K562 (cell line): Measurements from ENCODE around the gene DRC1. TPM values are rescaled to one million over a fixed set of nuclear protein-coding genes. Genes with fewer than 3 reads are reported as not detected.

Experiments used
- BRF1 ChIP-seq: IDR thresholded peaks from 3 replicates; pipeline ENCODE4 v1.6.1; 2011; ENCODE audit warnings: borderline replicate concordance, mild to moderate bottlenecking; ENCODE audit not compliant: insufficient read length; ENCODE audit errors: extremely low read depth
- NUFIP1 ChIP-seq: fragments of 450-650 bp; IDR thresholded peaks from 2 replicates; pipeline ENCODE4 v1.6.1; 2018; ENCODE audit not compliant: partially characterized antibody
- polyA plus RNA-seq, 8 experiments: library from polyadenylated mRNA; depleted of rRNA in 4 of 8; stranded (reverse) in 5 of 8; unstranded in 3 of 8; fragments of >200 nt; fragmentation: Nextera tagmentation in 2 of 8; fragmentation: Illumina TruSeq in 1 of 8; extraction: Ambion mirVana in 2 of 8; extraction: Trizol in 1 of 8; gene quantifications; 2 replicates each; pipeline versions ENCODE4 v1.2.1 to v1.2.3, GENCODE V29; 2011 to 2014; ENCODE audit warnings: inconsistent platforms in 1 of 8, missing spikeins in 1 of 8
- total RNA-seq, 7 experiments: library from RNA; depleted of rRNA in 6 of 7; stranded (reverse); fragments of >200 nt in 6 of 7; fragmentation: Illumina TruSeq in 2 of 7; extraction: Trizol in 2 of 7; gene quantifications; 2 replicates each; pipeline versions ENCODE4 v1.2.1 to v1.2.3, GENCODE V29; 2011 to 2021; ENCODE audit warnings: low replicate concordance in 1 of 7
- TF ChIP-seq, protein P1 (sequence below): fragments of 200-400 bp; formaldehyde crosslinking; IDR thresholded peaks from 2 replicates; pipeline ENCODE4 v1.6.1; 2017; ENCODE audit warnings: mild to moderate bottlenecking, low read depth, low read length, moderate library complexity
- TF ChIP-seq, protein P2 (sequence below): sonication (generic); formaldehyde crosslinking; IDR thresholded peaks from 2 replicates; pipeline ENCODE4 v1.8.1; 2022; ENCODE audit warnings: missing genetic modification reagents
- TF ChIP-seq, protein P3 (sequence below): fragments of 450-650 bp; IDR thresholded peaks from 2 replicates; pipeline ENCODE4 v1.6.1; 2017; ENCODE audit warnings: antibody characterized with exemption, mild to moderate bottlenecking

Gene DRC1
- total and polyA plus RNA-seq, 9 of the 15 experiments (the other 6 are each of a cell fraction or from before 2014, with no cell fraction given) = 0.07 to 0.10 TPM; not detected in 7

DNA sequence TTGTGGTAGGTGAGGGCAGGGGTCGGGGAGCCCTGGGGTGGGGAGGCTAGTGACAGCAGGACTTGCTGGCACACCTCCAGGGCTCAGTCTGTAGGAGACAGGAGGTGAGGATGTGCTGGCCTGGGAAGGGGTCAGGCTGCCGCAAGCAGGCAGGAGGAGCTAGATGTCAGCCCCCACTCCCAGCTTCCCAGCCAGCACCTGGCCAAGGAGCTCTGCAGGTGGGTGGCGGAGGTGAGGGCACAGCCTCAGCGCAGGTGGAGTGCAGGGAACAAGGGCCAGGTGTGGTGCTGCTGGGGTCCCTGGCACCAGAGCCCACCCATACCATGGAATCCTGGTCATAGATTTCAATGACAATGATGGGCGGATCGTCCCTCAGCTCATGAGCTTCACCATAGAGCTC is 73.3 kb downstream of the DRC1 start (continued):
- no peak for TF ChIP-seq BRF1
- no peak for TF ChIP-seq NUFIP1
- TF ChIP-seq, protein P1, sequence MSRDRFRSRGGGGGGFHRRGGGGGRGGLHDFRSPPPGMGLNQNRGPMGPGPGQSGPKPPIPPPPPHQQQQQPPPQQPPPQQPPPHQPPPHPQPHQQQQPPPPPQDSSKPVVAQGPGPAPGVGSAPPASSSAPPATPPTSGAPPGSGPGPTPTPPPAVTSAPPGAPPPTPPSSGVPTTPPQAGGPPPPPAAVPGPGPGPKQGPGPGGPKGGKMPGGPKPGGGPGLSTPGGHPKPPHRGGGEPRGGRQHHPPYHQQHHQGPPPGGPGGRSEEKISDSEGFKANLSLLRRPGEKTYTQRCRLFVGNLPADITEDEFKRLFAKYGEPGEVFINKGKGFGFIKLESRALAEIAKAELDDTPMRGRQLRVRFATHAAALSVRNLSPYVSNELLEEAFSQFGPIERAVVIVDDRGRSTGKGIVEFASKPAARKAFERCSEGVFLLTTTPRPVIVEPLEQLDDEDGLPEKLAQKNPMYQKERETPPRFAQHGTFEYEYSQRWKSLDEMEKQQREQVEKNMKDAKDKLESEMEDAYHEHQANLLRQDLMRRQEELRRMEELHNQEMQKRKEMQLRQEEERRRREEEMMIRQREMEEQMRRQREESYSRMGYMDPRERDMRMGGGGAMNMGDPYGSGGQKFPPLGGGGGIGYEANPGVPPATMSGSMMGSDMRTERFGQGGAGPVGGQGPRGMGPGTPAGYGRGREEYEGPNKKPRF = no peak
- TF ChIP-seq, protein P2, sequence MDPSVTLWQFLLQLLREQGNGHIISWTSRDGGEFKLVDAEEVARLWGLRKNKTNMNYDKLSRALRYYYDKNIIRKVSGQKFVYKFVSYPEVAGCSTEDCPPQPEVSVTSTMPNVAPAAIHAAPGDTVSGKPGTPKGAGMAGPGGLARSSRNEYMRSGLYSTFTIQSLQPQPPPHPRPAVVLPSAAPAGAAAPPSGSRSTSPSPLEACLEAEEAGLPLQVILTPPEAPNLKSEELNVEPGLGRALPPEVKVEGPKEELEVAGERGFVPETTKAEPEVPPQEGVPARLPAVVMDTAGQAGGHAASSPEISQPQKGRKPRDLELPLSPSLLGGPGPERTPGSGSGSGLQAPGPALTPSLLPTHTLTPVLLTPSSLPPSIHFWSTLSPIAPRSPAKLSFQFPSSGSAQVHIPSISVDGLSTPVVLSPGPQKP (CRISPR knock-in tag) = no peak
- TF ChIP-seq, protein P3, sequence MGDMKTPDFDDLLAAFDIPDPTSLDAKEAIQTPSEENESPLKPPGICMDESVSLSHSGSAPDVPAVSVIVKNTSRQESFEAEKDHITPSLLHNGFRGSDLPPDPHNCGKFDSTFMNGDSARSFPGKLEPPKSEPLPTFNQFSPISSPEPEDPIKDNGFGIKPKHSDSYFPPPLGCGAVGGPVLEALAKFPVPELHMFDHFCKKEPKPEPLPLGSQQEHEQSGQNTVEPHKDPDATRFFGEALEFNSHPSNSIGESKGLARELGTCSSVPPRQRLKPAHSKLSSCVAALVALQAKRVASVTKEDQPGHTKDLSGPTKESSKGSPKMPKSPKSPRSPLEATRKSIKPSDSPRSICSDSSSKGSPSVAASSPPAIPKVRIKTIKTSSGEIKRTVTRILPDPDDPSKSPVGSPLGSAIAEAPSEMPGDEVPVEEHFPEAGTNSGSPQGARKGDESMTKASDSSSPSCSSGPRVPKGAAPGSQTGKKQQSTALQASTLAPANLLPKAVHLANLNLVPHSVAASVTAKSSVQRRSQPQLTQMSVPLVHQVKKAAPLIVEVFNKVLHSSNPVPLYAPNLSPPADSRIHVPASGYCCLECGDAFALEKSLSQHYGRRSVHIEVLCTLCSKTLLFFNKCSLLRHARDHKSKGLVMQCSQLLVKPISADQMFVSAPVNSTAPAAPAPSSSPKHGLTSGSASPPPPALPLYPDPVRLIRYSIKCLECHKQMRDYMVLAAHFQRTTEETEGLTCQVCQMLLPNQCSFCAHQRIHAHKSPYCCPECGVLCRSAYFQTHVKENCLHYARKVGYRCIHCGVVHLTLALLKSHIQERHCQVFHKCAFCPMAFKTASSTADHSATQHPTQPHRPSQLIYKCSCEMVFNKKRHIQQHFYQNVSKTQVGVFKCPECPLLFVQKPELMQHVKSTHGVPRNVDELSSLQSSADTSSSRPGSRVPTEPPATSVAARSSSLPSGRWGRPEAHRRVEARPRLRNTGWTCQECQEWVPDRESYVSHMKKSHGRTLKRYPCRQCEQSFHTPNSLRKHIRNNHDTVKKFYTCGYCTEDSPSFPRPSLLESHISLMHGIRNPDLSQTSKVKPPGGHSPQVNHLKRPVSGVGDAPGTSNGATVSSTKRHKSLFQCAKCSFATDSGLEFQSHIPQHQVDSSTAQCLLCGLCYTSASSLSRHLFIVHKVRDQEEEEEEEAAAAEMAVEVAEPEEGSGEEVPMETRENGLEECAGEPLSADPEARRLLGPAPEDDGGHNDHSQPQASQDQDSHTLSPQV = no peak
